GM18861 (cell line): Measurements from ENCODE around the gene PLPP7.
"Not testable (repeated sequence)": the region's sequence is repeated elsewhere in the genome, so short reads cannot be mapped to it uniquely, and the experiment has no call there.

Source experiments
- ATAC-seq: cut with Tn5 transposase; IDR thresholded peaks from one replicate; pipeline ENCODE4 v1.9.1; 2021; ENCODE audit not compliant: unreplicated experiment

The PLPP7 gene

DNA sequence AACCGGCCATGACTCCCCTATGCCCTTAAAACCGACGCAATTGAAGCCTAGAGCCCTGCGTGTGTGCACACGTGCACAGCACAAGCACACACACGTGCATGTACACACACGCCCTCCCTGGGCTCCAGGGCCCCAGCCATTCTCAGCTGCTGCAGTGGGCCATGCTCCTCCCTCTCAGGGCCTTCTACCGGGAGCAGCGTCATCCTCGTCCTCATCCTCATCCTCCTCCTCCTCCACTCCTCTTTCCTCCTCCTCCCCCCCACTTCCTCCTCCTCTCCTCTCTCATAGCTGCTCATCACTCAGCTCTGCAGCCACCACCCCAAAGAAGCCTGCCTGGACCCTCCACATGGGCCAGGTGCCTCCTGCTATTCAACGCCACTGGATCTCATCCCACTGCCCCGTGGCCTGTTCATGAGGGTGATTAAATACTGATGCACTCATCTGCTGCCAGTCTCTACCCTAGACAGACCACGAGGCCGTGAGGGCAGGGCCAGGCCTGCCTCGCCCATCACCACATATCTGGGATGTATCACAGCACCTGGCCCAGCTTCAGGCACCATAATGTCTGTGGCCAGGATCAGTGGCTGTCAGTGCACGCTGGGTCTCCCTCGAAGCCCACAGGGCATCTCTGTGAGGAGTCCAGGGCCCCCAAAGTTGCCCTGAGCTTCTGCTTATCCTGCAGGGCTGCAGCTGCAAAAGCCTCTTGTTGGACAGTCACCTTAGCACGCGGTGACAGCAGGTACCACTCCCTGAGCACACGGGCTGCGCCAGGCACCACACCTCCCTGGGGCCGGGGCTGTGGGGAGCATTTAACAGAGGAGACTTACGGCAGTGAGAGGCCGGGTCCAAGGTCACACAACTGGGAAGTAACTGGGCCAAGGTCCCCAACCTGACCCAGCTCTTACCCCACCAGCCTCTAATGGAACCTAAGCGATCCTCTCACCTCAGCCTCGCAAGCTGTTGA, 23.0 kb upstream of the PLPP7 start:
- no peak for ATAC-seq

DNA sequence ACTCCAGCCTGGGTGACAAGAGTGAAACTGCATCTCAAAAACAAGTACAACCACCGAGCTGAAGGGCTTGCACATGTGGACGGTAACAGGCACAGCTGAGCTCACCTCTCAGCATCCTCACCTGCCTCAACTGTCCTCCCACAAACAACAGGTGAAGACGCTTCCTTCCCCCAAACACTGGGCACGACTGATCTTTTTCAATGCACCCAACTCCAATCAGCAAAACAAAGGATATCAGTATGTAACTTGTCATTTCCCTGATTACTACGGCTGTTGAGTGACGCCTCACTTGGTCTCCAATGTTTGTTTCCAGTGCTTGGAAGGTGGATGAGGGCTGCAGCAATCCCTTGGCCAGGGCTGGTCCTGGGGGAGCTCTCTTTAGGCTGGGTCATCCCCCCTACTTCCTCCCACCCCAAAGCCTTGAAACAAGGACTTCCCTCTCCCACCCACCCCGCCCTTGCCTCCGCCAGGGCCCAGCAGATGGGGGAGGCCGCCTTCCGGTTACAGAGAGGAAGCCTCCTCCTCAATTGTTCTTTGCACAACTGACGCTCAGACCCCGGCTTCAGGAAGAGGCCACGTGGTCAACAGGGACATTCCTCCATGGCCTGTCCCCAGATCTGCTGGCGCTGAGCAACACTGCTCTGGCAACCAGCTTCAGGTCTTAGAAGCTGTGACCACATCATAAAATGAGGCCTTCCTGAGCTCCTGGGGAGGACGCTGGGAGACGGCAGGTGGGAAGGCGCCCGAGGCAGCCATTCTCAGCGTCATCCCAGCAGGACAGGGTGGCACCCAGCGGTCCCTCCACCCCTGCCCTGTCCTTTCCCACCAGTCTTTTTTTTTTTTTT, 19.1 kb upstream of the PLPP7 start:
- no peak for ATAC-seq

DNA sequence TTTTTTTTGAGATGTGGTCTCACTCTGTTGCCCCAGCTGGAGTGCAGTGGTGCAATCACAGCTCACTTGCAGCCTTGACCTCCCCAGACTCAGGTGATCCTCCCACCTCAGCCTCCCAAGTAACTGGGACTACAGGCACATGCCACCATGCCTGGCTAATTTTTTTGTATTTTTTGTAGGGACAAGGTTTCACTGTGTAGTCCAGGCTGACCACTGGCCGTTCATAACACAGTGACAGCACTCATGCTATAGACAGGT, 18.6 kb upstream of the PLPP7 start:
- ATAC-seq, result not testable (repeated sequence)

- no peak for ATAC-seq
Measured at GRCh38 chr9:131271506-131271931, 18.0 kb upstream of the PLPP7 start.

DNA sequence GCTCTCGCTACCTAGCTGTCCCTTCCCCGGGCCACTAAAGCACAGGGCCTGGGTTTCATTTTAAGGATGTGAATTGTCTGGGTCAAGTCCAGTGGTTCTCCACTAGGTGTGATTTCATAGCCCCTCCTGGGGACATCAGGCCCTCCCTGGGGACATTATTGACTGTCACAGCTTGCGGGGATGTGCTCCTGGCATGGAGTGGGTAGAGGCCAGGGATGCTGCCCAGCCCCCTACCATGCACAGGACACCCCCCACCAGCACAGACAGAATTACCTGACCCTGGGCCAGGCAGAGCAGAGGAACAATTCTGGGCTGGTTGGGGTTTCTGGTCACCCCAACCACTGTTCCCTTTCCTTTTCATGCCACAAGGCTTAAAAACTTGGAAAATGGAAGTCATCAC, 17.3 kb upstream of the PLPP7 start:
- ATAC-seq, result no peak

- ATAC-seq, result no peak
Measured at GRCh38 chr9:131273146-131273855, 16.2 kb upstream of the PLPP7 start.

DNA sequence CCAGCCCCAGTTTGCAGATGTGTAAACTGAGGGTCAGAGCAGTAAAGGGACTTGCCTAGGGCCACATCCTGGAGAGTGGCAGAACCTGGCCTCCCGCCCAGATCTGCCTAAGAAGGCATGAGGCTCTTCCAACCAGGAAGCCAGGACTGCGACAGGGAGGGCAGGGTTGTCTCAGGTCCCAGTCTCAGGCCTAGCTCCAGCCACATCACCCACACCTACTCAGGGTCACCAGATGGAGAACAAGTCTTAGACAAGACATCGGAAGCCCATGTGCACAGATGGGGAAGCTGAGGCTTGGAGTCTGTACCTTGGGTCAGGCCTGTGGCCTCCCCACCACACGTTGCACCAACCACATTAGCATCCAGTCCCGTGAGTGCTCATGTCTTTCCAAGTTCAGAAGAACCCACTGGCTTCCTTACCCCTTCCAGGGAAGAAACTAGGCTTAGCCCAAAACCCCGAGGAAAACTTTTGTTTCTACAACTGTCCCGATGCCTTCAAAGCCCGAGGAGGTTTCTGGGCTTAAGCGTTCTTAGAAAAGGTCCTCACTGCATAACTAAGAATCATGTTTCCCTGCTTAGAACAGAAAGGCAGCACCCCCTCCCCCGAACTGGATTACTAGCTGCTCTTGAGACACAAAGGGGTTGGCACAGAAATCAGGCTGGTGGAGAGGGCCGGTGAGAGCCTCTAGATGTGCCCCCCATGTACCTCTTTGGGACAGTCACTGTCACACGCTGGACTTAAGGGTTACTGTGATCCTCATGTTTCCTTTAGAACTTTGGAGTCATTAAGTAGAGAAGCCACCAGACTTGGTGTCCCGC, 15.5 kb upstream of the PLPP7 start:
- no peak for ATAC-seq

DNA sequence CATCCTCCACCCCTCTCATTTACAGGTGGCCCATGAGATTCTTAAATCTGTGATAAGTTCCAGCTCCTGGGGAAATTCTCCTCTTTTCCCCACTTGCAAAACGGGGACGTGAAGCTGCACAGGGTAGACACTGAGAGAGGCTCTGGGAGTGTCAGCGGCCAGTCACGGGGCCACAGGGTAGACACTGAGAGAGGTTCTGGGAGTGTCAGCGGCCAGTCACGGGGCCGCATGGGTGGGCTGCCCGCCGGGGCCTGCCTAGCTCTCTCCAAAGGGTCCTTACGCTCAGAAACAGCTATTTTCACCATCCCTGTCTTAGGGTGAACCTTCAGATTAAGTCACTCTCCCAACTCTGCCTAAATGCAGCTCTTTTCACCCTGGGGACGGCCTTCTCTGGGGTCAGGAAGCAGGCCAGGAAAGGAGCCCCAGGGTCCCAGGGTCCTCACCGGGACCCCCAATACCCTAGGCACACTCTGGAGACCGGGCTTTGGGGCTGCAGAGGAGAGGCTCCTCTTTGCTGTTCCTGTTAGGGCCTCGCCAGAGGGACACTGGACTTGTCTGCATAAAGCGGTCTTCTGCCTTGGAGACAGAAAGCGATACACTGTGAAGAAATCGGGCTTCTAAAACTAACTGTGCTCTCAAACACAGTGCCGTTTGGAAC, 14.7 kb upstream of the PLPP7 start:
- ATAC-seq, result no peak

DNA sequence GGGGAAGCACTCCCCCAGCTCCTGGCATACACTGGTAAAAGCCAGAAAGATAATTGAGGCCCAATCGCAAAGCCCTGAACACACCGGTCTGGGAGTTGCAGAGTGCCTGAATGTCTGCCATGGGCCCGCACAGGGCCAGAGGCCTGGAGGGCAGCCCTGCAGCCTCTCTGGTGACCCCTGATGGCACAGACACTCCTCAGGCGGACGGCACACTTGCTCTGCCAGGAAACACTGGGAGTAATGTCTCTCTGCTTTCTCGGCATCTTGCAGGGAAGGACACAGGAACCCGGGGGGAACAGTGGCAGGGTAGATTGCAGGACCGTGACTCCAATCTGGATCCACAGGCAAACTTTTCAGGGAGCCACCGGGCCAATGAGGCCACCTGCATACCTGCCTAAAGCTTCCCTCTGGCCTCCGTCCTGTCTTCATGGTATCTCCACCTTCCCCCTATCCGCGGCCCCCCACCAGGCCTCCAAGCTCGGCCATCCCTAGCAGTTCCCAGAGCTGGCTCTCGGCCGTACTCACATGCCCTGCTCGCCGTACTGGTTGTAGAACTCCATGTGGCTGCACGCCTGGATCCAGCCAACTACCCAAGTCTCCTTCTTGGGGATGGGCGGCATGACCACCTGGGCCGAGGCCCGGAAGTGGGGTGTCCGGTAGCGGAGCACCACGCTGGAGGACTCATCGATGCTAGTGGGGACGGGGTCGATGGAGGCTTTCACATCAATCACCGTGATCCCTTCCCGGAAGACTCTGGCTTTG, 14.0 kb upstream of the PLPP7 start:
- no peak for ATAC-seq

DNA sequence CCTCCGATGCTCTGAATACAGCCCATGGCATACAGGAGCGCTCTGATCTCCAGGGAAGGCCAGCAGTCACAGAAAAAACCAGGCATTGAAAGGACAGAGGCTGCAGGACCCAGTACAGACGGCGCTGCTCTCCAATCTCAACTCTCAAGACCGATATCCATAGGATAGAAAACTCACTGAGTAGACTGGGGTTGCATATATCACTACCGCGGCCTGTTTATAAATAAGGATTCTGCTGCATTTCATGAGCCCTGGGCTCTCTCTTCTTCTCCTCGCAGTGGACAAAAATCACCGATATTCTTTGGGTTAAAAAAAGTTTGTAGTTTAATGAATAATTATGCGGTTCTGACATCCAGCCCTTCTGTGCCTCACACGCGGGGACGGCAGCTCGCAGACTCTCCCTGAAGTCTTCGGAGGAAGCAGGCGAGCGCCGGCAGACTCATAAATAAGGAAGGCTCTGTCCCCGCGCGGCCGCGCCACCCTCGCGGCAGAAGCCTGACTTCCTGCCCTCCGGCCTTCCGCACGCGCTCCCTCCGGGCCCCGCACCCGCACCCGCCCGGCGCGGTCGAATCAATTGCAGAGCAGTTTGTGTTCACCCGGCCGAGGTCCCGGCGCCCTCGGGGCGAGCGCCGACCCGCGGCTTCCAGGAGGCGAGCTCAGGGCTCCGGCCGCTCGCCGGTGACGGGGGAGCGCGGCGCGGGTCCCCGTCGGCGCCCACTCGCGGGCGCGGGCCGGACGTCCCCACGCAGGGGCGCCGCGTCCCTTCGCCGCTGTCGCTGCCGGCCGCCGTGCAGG, 13.2 kb upstream of the PLPP7 start, which contains the start of gene FAM78A:
FAM78A (minus strand) TSS at position 417 of the 795 bp plus-strand sequence; CDS start at position 86, 331 bp downstream.
- ATAC-seq, result no peak

DNA sequence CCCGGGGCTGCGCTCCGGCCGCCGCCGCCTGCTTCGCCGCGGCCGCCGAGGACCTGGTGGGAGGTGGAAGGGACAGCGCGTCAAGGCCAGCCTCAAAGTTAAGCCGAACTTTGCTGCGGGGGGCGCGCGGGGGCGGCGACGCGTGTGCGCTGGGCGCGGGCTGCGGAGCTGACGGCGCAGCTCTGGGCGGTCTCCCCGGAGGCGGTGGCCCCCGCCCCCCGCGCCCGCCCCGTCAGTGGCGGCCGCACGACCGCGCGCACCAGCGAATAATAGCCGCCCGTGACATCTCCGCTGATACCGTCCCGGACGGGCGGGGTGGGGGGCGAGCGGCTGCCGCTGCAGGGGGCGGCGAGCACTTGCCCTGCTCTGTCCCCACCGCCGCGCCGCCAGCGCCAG, 12.6 kb upstream of the PLPP7 start:
- no peak for ATAC-seq

GRCh38 chr9:131277287-131277909, 12.1 kb upstream of the PLPP7 start:
- no peak for ATAC-seq

DNA sequence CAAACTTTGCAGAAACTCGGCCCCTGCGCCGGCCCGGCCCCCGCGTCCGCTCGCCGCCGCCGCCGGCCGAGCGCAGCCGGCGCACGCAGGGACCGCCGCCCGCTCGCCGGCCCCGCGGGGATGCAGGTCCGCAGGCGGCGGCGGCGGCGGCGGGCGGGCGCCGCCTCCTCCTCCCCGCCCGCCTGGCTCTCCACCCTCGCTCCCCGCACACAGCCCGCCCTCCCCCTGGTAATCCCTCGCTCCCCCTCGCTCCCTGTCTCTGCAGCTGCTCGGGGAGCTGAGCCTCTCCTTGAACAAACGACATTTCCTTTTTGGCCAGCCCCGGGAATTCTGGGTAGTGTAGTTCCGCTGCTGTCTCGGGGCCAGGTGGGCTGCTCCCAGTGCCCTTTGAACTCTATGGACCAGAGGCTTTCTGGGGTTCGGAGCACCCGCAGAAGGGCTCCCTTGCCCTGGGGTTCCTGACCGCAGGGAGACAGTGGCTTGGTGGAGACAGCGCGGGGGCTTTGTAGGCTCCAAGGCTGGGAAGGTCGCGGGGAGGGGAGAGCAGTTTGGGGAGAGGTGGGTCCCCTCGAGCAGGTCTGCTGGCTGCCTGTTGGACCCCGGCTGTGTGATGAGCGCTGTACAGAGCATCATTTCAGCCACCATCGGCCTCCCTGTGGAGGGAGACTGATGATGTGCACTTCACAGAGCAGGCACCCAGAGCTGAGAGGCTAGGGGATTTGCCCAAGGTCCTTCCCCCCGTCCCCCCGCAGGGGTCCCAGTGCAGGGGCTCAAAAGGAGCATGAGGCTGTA, 11.4 kb upstream of the PLPP7 start:
- no peak for ATAC-seq

DNA sequence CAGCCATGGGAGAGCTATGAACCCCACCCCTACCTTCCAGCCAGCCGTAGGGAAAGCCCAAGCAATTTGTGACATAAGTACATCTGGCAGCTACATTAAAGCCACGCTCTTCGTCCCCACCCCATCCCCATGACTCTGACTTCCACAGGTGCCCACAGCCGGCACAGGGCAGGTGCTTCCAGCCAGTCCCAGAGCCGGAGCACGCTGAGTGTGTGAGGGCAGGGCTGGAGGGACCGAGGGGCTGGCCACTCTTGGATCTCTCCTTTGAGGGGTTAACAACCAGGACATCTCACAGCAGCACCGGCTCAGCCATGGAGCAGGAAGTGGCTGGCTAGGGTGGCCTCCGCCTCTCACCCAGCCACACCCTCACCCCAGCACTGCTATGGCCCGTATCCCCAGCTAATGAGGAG, 10.8 kb upstream of the PLPP7 start:
- no peak for ATAC-seq

DNA sequence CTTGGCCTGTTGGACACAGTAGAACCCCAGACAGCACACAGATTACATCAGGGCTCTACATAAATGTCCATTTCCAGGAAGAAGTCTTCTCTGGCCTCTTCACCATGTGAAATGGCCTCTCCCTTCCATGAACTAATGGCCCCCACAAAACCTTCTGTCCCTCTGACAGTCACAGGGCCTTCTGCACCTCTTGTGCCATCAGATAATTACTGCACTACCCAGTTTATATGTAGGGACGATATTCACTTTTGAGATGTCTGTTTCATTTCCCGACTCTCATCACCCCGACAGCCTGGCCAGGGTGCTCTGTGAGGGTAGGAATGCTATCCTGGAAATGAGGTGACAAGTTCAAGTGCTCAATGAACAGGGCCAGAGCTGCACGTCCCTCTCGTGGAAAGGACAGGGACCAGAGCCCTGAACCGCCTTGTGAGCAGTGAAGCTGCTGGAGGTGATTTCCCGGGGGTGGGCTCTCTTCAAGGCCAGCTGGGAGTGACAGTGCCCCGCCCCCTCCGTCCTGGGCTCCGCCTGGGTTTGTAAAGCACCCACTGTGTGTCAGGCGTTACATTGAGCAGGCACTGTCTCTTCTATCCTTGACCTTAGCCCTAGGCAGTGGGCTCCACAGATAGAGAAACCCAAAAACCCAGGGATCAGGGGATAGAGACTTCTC, 10.2 kb upstream of the PLPP7 start:
- no peak for ATAC-seq

- no peak for ATAC-seq
Measured at GRCh38 chr9:131279863-131280570, 9.5 kb upstream of the PLPP7 start.
